Esophagus muscularis mucosa (tissue), 4 donors: ENCODE measurements around the gene SH3BP5.

Experiments
- EP300 ChIP-seq: sonication (generic); formaldehyde crosslinking; IDR thresholded peaks from one replicate; pipeline ENCODE4 v1.6.1; 2017; ENCODE audit warnings: antibody characterized with exemption
- POLR2A ChIP-seq: fragments of 450-650 bp; IDR thresholded peaks from one replicate; pipeline ENCODE4 v1.6.1; 2017; ENCODE audit warnings: antibody characterized with exemption, moderate library complexity, mild to moderate bottlenecking, low read depth
- POLR2AphosphoS5 ChIP-seq, 2 donors: sonication (generic); formaldehyde crosslinking; IDR thresholded peaks; one replicate each; pipeline ENCODE4 v1.6.1; 2017; ENCODE audit warnings: antibody characterized with exemption in 2 of 2
- TF ChIP-seq, protein P1 (sequence below), 3 experiments: fragments of 200-600 bp in 2 of 3; fragments of 450-650 bp in 1 of 3; sonication (generic) in 2 of 3; IDR thresholded peaks; one replicate each; pipeline ENCODE4 v1.5.1; 2017 to 2019; ENCODE audit warnings: antibody characterized with exemption in 3 of 3, mild to moderate bottlenecking in 2 of 3, moderate library complexity in 1 of 3

DNA sequence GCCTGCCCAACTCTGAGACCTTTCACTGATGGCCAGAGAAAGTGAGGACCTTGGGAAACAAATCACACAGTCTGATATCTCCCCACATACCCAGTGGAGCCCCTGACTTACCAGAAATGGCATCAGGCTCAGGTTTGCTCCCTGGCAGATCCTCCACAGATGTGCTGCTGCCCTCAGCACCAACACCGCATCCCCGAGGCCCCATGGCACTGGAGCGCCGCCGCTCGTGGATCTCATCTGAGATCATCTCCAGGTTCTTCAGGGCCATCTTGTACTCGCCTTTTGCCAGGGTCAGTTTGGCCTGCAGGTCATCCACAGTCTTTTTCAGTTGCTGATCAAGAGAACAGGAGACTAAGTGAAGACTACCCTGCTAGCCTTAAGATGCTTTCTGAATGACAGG is 73.7 kb downstream of the SH3BP5 start:
- TF ChIP-seq POLR2AphosphoS5 (IDR thresholded peaks at IDR 0.05) = no peak
- TF ChIP-seq, protein P1, sequence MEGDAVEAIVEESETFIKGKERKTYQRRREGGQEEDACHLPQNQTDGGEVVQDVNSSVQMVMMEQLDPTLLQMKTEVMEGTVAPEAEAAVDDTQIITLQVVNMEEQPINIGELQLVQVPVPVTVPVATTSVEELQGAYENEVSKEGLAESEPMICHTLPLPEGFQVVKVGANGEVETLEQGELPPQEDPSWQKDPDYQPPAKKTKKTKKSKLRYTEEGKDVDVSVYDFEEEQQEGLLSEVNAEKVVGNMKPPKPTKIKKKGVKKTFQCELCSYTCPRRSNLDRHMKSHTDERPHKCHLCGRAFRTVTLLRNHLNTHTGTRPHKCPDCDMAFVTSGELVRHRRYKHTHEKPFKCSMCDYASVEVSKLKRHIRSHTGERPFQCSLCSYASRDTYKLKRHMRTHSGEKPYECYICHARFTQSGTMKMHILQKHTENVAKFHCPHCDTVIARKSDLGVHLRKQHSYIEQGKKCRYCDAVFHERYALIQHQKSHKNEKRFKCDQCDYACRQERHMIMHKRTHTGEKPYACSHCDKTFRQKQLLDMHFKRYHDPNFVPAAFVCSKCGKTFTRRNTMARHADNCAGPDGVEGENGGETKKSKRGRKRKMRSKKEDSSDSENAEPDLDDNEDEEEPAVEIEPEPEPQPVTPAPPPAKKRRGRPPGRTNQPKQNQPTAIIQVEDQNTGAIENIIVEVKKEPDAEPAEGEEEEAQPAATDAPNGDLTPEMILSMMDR (IDR thresholded peaks at IDR 0.05) = no peak
- no peak for TF ChIP-seq POLR2A
- TF ChIP-seq EP300 = no peak
